ENCODE results near the gene IL15RA. TPM values are rescaled to one million over a fixed set of nuclear protein-coding genes. Genes with fewer than 3 reads are reported as not detected.
A peak's percentile ranks its signal among the peaks of the same experiment; 100 is the strongest.

Gene IL15RA
- total and polyA plus RNA-seq, 8 donors, result 4.4 to 46.2 (median 6.8) TPM

- no peak overlapping the region for H3K27ac ChIP-seq
- peak; percentile 50 for ATAC-seq
- intact Hi-C loops (cut with DNase I), result no loop called here
- no peaks in the 10 kb centered on the region for H3K27me3 ChIP-seq
- TF ChIP-seq, protein P1, sequence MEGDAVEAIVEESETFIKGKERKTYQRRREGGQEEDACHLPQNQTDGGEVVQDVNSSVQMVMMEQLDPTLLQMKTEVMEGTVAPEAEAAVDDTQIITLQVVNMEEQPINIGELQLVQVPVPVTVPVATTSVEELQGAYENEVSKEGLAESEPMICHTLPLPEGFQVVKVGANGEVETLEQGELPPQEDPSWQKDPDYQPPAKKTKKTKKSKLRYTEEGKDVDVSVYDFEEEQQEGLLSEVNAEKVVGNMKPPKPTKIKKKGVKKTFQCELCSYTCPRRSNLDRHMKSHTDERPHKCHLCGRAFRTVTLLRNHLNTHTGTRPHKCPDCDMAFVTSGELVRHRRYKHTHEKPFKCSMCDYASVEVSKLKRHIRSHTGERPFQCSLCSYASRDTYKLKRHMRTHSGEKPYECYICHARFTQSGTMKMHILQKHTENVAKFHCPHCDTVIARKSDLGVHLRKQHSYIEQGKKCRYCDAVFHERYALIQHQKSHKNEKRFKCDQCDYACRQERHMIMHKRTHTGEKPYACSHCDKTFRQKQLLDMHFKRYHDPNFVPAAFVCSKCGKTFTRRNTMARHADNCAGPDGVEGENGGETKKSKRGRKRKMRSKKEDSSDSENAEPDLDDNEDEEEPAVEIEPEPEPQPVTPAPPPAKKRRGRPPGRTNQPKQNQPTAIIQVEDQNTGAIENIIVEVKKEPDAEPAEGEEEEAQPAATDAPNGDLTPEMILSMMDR (IDR thresholded peaks at IDR 0.05), result no peak
- peaks cover 0 to 48% of the 10 kb centered on the region in 2 donors for H3K36me3 ChIP-seq
- H3K9me3 ChIP-seq, result no peaks in the 10 kb centered on the region
- peaks cover 0 to 5% of the 10 kb centered on the region in 2 donors for H3K4me1 ChIP-seq
- no peak for DNase-seq
- no peak overlapping the region for H3K4me3 ChIP-seq
Measured at GRCh38 chr10:5905854-5906507, 71.4 kb downstream of the IL15RA start.

GRCh38 chr10:5904227-5904626 lies 73.1 kb downstream of the IL15RA start:
- TF ChIP-seq, protein P1 (IDR thresholded peaks at IDR 0.05), result no peak
- H3K9me3 ChIP-seq, result no peaks in the 10 kb centered on the region
- H3K4me1 ChIP-seq, result peaks cover 0 to 5% of the 10 kb centered on the region in 2 donors
- no peak for DNase-seq
- no peak overlapping the region for H3K4me3 ChIP-seq
- intact Hi-C loops (cut with DNase I), result no loop called here
- no peaks in the 10 kb centered on the region for H3K27me3 ChIP-seq
- peaks cover 0 to 31% of the 10 kb centered on the region in 2 donors for H3K36me3 ChIP-seq
- ATAC-seq, result no peak
- H3K27ac ChIP-seq, result no peak overlapping the region

DNA sequence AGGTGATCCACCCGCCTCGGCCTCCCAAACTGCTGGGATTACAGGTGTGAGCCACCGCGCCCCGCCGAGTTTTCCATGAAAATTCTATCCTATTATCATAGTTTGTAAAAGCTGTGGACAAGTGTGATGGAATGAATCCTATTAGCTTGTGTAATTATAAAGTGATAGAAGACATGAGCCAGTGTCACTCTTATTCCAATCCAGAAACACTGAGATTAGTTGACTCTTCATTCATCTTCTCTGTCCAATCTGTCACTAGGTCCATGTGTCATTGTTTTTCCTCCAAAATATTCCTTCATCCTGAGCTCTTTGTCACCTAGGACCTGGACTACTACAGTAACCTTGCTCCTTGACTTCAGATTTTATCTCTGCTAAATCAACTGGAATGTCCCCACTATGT lies 73.8 kb downstream of the IL15RA start:
- Histone ChIP-seq H3K9me3 (no peaks in the 10 kb centered on the region), H3K36me3 (peaks cover 0 to 26% of the 10 kb centered on the region in 2 donors), H3K4me1 (peaks cover 0 to 5% of the 10 kb centered on the region in 2 donors), H3K4me3 (no peak overlapping the region), H3K27ac (no peak overlapping the region), H3K27me3 (no peaks in the 10 kb centered on the region)
- ATAC-seq (no peak), DNase-seq (no peak)
- TF ChIP-seq, protein P1 (IDR thresholded peaks at IDR 0.05), result no peak
- intact Hi-C loops (cut with DNase I), result no loop called here

GRCh38 chr10:5902511-5903274 lies 74.7 kb downstream of the IL15RA start:
- ATAC-seq (no peak), DNase-seq (no peak)
- Histone ChIP-seq H3K27ac (no peak overlapping the region), H3K36me3 (peaks cover 0 to 30% of the 10 kb centered on the region in 2 donors), H3K27me3 (no peaks in the 10 kb centered on the region), H3K4me3 (no peak overlapping the region), H3K4me1 (peaks cover 0 to 5% of the 10 kb centered on the region in 2 donors), H3K9me3 (peaks cover 0 to 7% of the 10 kb centered on the region in 2 donors)
- intact Hi-C loops (cut with DNase I), result no loop called here
- TF ChIP-seq, protein P1 (IDR thresholded peaks at IDR 0.05), result no peak

Other genes with a start within 250 kb of the IL15RA start
- gene GDI2, start 164.1 kb downstream of the IL15RA start, total RNA-seq, result 100 to 1,000 TPM; 196 to 219 TPM
- 100 to 1,000 TPM; 234 to 304 (median 262) TPM for gene GDI2, start 164.1 kb downstream of the IL15RA start, polyA plus RNA-seq (ENCODE audit: insufficient read length in 6 of 6)
- gene ANKRD16, start 87.7 kb downstream of the IL15RA start, total RNA-seq, result 1 to 10 TPM; 4.4 to 4.5 TPM
- 10 to 100 TPM; 10.6 to 13.0 (median 11.9) TPM for gene ANKRD16, start 87.7 kb downstream of the IL15RA start, polyA plus RNA-seq (ENCODE audit: insufficient read length in 6 of 6)
- gene FBH1, start 87.3 kb downstream of the IL15RA start, total RNA-seq, result 10 to 100 TPM; 74.7 to 77.4 TPM
- 10 to 100 TPM; 78.9 to 96.1 (median 88.1) TPM for gene FBH1, start 87.3 kb downstream of the IL15RA start, polyA plus RNA-seq (ENCODE audit: insufficient read length in 6 of 6)
- gene IL2RA, start 84.8 kb upstream of the IL15RA start, total RNA-seq, result 1 to 10 TPM; 1.7 to 4.1 TPM
- under 1 TPM; 0.11 to 0.48 (median 0.26) TPM for gene IL2RA, start 84.8 kb upstream of the IL15RA start, polyA plus RNA-seq (ENCODE audit: insufficient read length in 6 of 6)
- 10 to 100 TPM; 63.2 to 95.5 TPM for gene RBM17, start 111.5 kb upstream of the IL15RA start, total RNA-seq
- 100 to 1,000 TPM; 176 to 215 (median 191) TPM for gene RBM17, start 111.5 kb upstream of the IL15RA start, polyA plus RNA-seq (ENCODE audit: insufficient read length in 6 of 6)
- gene PFKFB3, start 225.4 kb upstream of the IL15RA start, total RNA-seq, result 100 to 1,000 TPM in 1 of 2 donors, 10 to 100 TPM in 1; 41.8 to 120 TPM
- 10 to 100 TPM; 15.3 to 24.5 (median 21.8) TPM for gene PFKFB3, start 225.4 kb upstream of the IL15RA start, polyA plus RNA-seq (ENCODE audit: insufficient read length in 6 of 6)